T-cell (primary cell): ENCODE results near the gene DNM3. TPM values are rescaled to one million over a fixed set of nuclear protein-coding genes. Genes with fewer than 3 reads are reported as not detected.
A peak's percentile ranks its signal among the peaks of the same experiment; 100 is the strongest.
"Not testable (repeated sequence)": the region's sequence is repeated elsewhere in the genome, so short reads cannot be mapped to it uniquely, and the experiment has no call there.

ENCODE experiments used
- ATAC-seq, 4 experiments: fragments of 200-7000 bp in 3 of 4; fragments of 150-1000 bp in 1 of 4; cut with Tn5 transposase; replicated peaks in 1 of 4; 1 replicate in 3 of 4; 2 replicates in 1 of 4; pipeline ENCODE4 v1.10.0; 2021; ENCODE audit warnings: moderate library complexity in 3 of 4, mild to moderate bottlenecking in 2 of 4, moderate number of reproducible peaks in 1 of 4
- CTCF ChIA-PET, 2 donors: fragments of 300-600 bp; sonication (Branson Sonifier 250); formaldehyde crosslinking; loops; one replicate each; lab custom pipeline; 2022; ENCODE audit warnings: antibody characterized with exemption in 2 of 2; lab: Charles Lee
- POLR2A ChIA-PET, 2 donors: fragments of 300-600 bp; sonication (Branson Sonifier 250); formaldehyde crosslinking; loops; one replicate each; lab custom pipeline; 2022; ENCODE audit warnings: antibody characterized with exemption in 2 of 2; lab: Charles Lee
- DNase-seq, 35 experiments: peaks; one replicate each; pipeline versions ENCODE4 v3.0.0 to v3.0.0-alpha.2; 2013 to 2023
- H3K27ac ChIP-seq: one replicate; pipeline ENCODE4 v1.5.1; 2013; ENCODE audit warnings: low read length
- H3K27me3 ChIP-seq, 2 experiments: replicated peaks in 1 of 2; 1 replicate in 1 of 2; 2 replicates in 1 of 2; pipeline versions ENCODE4 v1.6.1 to v1.7.0; 2013; ENCODE audit warnings: low read length in 1 of 2, mixed read lengths in 1 of 2; ENCODE audit not compliant: control insufficient read depth in 2 of 2, insufficient read depth in 2 of 2; ENCODE audit errors: extremely low read depth in 1 of 2
- H3K36me3 ChIP-seq, 2 donors: 1 replicate in 1 of 2; 2 replicates in 1 of 2; pipeline versions ENCODE4 v1.6.1 to v1.7.0; 2013; ENCODE audit warnings: low read length in 1 of 2; ENCODE audit not compliant: control insufficient read depth in 2 of 2, insufficient read depth in 1 of 2; ENCODE audit errors: extremely low read depth in 1 of 2
- H3K4me1 ChIP-seq, 2 experiments: 1 replicate in 1 of 2; 2 replicates in 1 of 2; pipeline versions ENCODE4 v1.6.1 to v1.7.0; 2013; ENCODE audit warnings: low read length in 2 of 2, mixed read lengths in 1 of 2; ENCODE audit not compliant: insufficient read depth in 2 of 2, control insufficient read depth in 1 of 2; ENCODE audit errors: extremely low read depth in 1 of 2
- H3K4me3 ChIP-seq, 2 donors: 1 replicate in 1 of 2; 2 replicates in 1 of 2; pipeline versions ENCODE4 v1.5.1 to v1.7.0; 2013; ENCODE audit warnings: mild to moderate bottlenecking in 2 of 2, low read length in 1 of 2, moderate library complexity in 1 of 2; ENCODE audit not compliant: control insufficient read depth in 1 of 2; ENCODE audit errors: extremely low read depth in 1 of 2
- H3K9me3 ChIP-seq: 2 replicates; pipeline ENCODE4 v1.7.0; 2013
- H3K27ac Mint-ChIP-seq, 2 donors: one replicate each; pipeline ENCODE4 v1.8.0; 2020 to 2021; ENCODE audit warnings: mild to moderate bottlenecking in 2 of 2, mixed read lengths in 2 of 2
- H3K27me3 Mint-ChIP-seq, 2 donors: one replicate each; pipeline ENCODE4 v1.8.0; 2021 to 2022; ENCODE audit warnings: mixed read lengths in 2 of 2
- H3K36me3 Mint-ChIP-seq: one replicate; pipeline ENCODE4 v1.8.0; 2021; ENCODE audit warnings: mixed read lengths
- H3K4me1 Mint-ChIP-seq, 3 donors: one replicate each; pipeline ENCODE4 v1.8.0; 2020 to 2022; ENCODE audit warnings: mixed read lengths in 3 of 3, mild to moderate bottlenecking in 1 of 3
- H3K4me3 Mint-ChIP-seq, 3 donors: one replicate each; pipeline ENCODE4 v1.8.0; 2020 to 2022; ENCODE audit warnings: mild to moderate bottlenecking in 3 of 3, mixed read lengths in 3 of 3, moderate library complexity in 3 of 3
- H3K9me3 Mint-ChIP-seq, 3 donors: one replicate each; pipeline ENCODE4 v1.8.0; 2020 to 2022; ENCODE audit warnings: mixed read lengths in 3 of 3
- WGBS: methylation state at CpG from one replicate; pipeline ENCODE4 v1.1.5; 2013; ENCODE audit warnings: missing lambda C conversion rate; ENCODE audit not compliant: insufficient coverage; 5-methylcytosine and 5-hydroxymethylcytosine counted together
- total RNA-seq, 35 experiments: library from RNA in 6 of 35; stranded (reverse) in 6 of 35; fragments of 120-200 nt in 1 of 35; gene quantifications; one replicate each; pipeline versions ENCODE4 v1.2.1 to v1.2.4 and lab custom pipeline; 2013 to 2026

Gene DNM3
- total RNA-seq, 5 donors from 2014 or later (not counting 1 experiment from before 2014, with no cell fraction given): 2.0 to 2.8 (median 2.4) TPM

GRCh38 chr1:172005856-172006255 lies 164.6 kb downstream of the DNM3 start:
- H3K4me1 ChIP-seq: no peaks in the 10 kb centered on the region
- WGBS: 100% methylated on average over 1 of the region's 1 CpG
- POLR2A ChIA-PET: interaction anchor here in 1 of 2 donors (0.6 kb wide), 1 partner anchor 218 kb away, joined by 3 read pairs; no protein-coding TSS in a partner anchor
- no peak for DNase-seq
- no peaks in the 10 kb centered on the region for H3K36me3 Mint-ChIP-seq
- no peaks in the 10 kb centered on the region for H3K27me3 ChIP-seq
- no peak overlapping the region for H3K4me3 Mint-ChIP-seq
- peaks cover 0 to 2% (median 0%) of the 10 kb centered on the region in 3 donors for H3K9me3 Mint-ChIP-seq
- CTCF ChIA-PET: interaction anchor here (0.6 to 0.9 kb wide), 2 partner anchors 11 to 393 kb away, joined by 3 to 10 read pairs; no protein-coding TSS in a partner anchor
- H3K36me3 ChIP-seq: no peaks in the 10 kb centered on the region
- no peak for ATAC-seq
- no peak overlapping the region for H3K27ac ChIP-seq
- H3K27ac Mint-ChIP-seq: peak overlapping the region in 1 of 2 donors; percentile 2
- H3K9me3 ChIP-seq: peaks cover 4% of the 10 kb centered on the region
- H3K27me3 Mint-ChIP-seq: no peaks in the 10 kb centered on the region
- no peak overlapping the region for H3K4me3 ChIP-seq
- H3K4me1 Mint-ChIP-seq: peaks cover 6 to 11% (median 11%) of the 10 kb centered on the region in 3 donors

GRCh38 chr1:172006660-172007059 lies 165.4 kb downstream of the DNM3 start:
- Mint-ChIP-seq H3K4me1 (peaks cover 6 to 11% (median 11%) of the 10 kb centered on the region in 3 donors), H3K27ac (peak overlapping the region in 1 of 2 donors; percentile 34), H3K27me3 (no peaks in the 10 kb centered on the region), H3K4me3 (no peak overlapping the region), H3K9me3 (peaks cover 0 to 4% (median under 1%) of the 10 kb centered on the region in 3 donors), H3K36me3 (peaks cover under 1% of the 10 kb centered on the region)
- H3K36me3 ChIP-seq: no peaks in the 10 kb centered on the region
- no peak for DNase-seq
- no peak overlapping the region for H3K27ac ChIP-seq
- no peak for ATAC-seq
- H3K27me3 ChIP-seq: no peaks in the 10 kb centered on the region
- ChIA-PET CTCF (interaction anchor here in 1 of 2 donors (0.9 kb wide), 1 partner anchor 393 kb away, joined by 3 read pairs; no protein-coding TSS in a partner anchor), POLR2A (no interaction called here)
- H3K4me3 ChIP-seq: no peak overlapping the region
- H3K9me3 ChIP-seq: peaks cover 4% of the 10 kb centered on the region
- no peaks in the 10 kb centered on the region for H3K4me1 ChIP-seq

- POLR2A ChIA-PET: interaction anchor here in 1 of 2 donors (0.6 kb wide), 1 partner anchor 66 kb away, joined by 3 read pairs; no protein-coding TSS in a partner anchor
- Histone ChIP-seq H3K27me3 (peaks cover 0 to 2% of the 10 kb centered on the region in 2 experiments), H3K4me1 (no peaks in the 10 kb centered on the region), H3K9me3 (no peaks in the 10 kb centered on the region), H3K36me3 (no peaks in the 10 kb centered on the region), H3K4me3 (no peak overlapping the region), H3K27ac (no peak overlapping the region)
- Mint-ChIP-seq H3K27me3 (peaks cover 21 to 29% of the 10 kb centered on the region in 2 donors), H3K4me1 (no peaks in the 10 kb centered on the region), H3K27ac (no peak overlapping the region), H3K4me3 (no peak overlapping the region), H3K9me3 (peaks cover 0 to 6% (median 3%) of the 10 kb centered on the region in 3 donors), H3K36me3 (peaks cover 6% of the 10 kb centered on the region)
- CTCF ChIA-PET: no interaction called here
- 40% methylated on average over 1 of the region's 1 CpG for WGBS
- no peak for DNase-seq
- ATAC-seq: no peak
Observed at GRCh38 chr1:172018727-172019311, 177.5 kb downstream of the DNM3 start.

- Histone ChIP-seq H3K9me3 (no peaks in the 10 kb centered on the region), H3K4me1 (no peaks in the 10 kb centered on the region), H3K27me3 (peaks cover 0 to 7% of the 10 kb centered on the region in 2 experiments), H3K4me3 (no peak overlapping the region), H3K36me3 (no peaks in the 10 kb centered on the region), H3K27ac (no peak overlapping the region)
- Mint-ChIP-seq H3K27me3 (peaks cover 21 to 29% of the 10 kb centered on the region in 2 donors), H3K27ac (no peak overlapping the region), H3K4me3 (no peak overlapping the region), H3K36me3 (peaks cover 5% of the 10 kb centered on the region), H3K9me3 (peaks cover 0 to 6% (median 3%) of the 10 kb centered on the region in 3 donors), H3K4me1 (no peaks in the 10 kb centered on the region)
- 80% methylated on average over 2 of the region's 3 CpGs for WGBS
- POLR2A ChIA-PET: interaction anchor here in 1 of 2 donors (0.6 kb wide), 1 partner anchor 34 kb away, joined by 3 read pairs; no protein-coding TSS in a partner anchor
- CTCF ChIA-PET: no interaction called here
- DNase-seq (no peak), ATAC-seq (no peak)
Observed at GRCh38 chr1:172019976-172020375, 178.7 kb downstream of the DNM3 start.

- peaks cover 20 to 27% of the 10 kb centered on the region in 2 donors for H3K27me3 Mint-ChIP-seq
- Histone ChIP-seq H3K4me1 (no peaks in the 10 kb centered on the region), H3K27me3 (peaks cover 0 to 13% of the 10 kb centered on the region in 2 experiments), H3K27ac (no peak overlapping the region), H3K4me3 (no peak overlapping the region), H3K36me3 (no peaks in the 10 kb centered on the region), H3K9me3 (no peaks in the 10 kb centered on the region)
- H3K4me1 Mint-ChIP-seq: no peaks in the 10 kb centered on the region
- ChIA-PET POLR2A (no interaction called here), CTCF (no interaction called here)
- H3K4me3 Mint-ChIP-seq: no peak overlapping the region
- H3K27ac Mint-ChIP-seq: no peak overlapping the region
- H3K36me3 Mint-ChIP-seq: no peaks in the 10 kb centered on the region
- WGBS: 89% methylated on average over 3 of the region's 5 CpGs
- no peak for DNase-seq
- peaks cover 0 to 3% (median under 1%) of the 10 kb centered on the region in 3 donors for H3K9me3 Mint-ChIP-seq
- ATAC-seq: no peak
Observed at GRCh38 chr1:172024516-172024915, 183.2 kb downstream of the DNM3 start.

- H3K9me3 Mint-ChIP-seq, H3K36me3 ChIP-seq, DNase-seq, CTCF ChIA-PET, H3K27ac Mint-ChIP-seq, H3K27ac ChIP-seq, ATAC-seq, H3K9me3 ChIP-seq, H3K4me3 ChIP-seq, H3K4me1 Mint-ChIP-seq, H3K36me3 Mint-ChIP-seq, H3K4me3 Mint-ChIP-seq, POLR2A ChIA-PET, H3K4me1 ChIP-seq: not testable (repeated sequence)
- H3K27me3 ChIP-seq: peaks cover 0 to 13% of the 10 kb centered on the region in 2 experiments
- H3K27me3 Mint-ChIP-seq: peaks cover 16 to 21% of the 10 kb centered on the region in 2 donors
- 77% methylated on average over 7 of the region's 13 CpGs for WGBS
Observed at GRCh38 chr1:172024944-172025738, 183.8 kb downstream of the DNM3 start.
